ENCODE results near the gene KCNK5.

DNA sequence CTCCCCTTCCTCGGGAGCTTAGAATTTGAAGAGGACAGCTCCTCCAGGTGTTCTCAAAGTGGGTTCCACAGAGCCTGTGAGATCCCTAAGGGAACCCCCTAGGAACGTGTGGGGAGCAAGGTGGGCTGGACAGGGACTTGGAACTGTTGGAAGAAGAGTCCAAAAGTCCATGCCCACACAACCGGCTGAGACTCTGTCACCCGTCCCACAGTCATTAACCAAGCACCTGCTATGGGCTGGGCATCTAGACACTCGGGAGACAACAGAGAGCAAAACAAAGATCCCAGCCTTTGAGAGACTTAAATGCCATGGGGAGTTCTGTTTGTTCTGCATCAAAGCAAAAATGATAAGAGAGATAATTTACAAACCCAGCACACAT is 62.4 kb downstream of the KCNK5 start:
- TF ChIP-seq, protein P1, sequence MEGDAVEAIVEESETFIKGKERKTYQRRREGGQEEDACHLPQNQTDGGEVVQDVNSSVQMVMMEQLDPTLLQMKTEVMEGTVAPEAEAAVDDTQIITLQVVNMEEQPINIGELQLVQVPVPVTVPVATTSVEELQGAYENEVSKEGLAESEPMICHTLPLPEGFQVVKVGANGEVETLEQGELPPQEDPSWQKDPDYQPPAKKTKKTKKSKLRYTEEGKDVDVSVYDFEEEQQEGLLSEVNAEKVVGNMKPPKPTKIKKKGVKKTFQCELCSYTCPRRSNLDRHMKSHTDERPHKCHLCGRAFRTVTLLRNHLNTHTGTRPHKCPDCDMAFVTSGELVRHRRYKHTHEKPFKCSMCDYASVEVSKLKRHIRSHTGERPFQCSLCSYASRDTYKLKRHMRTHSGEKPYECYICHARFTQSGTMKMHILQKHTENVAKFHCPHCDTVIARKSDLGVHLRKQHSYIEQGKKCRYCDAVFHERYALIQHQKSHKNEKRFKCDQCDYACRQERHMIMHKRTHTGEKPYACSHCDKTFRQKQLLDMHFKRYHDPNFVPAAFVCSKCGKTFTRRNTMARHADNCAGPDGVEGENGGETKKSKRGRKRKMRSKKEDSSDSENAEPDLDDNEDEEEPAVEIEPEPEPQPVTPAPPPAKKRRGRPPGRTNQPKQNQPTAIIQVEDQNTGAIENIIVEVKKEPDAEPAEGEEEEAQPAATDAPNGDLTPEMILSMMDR (IDR thresholded peaks at IDR 0.05; ENCODE audit: borderline replicate concordance, extremely low read depth, low read length, poor library complexity, severe bottlenecking), result no peak
- TF ChIP-seq EZH2 (IDR thresholded peaks at IDR 0.05; ENCODE audit: borderline replicate concordance, low read depth, low read length, severe bottlenecking), result no peak
